Measurements from ENCODE around the gene GALNS. TPM values are rescaled to one million over a fixed set of nuclear protein-coding genes. Genes with fewer than 3 reads are reported as not detected.

GALNS gene
- total RNA-seq, 1 experiment from 2014 or later: 29.5 TPM

- TF ChIP-seq ARID4B (CRISPR knock-in tag; IDR thresholded peaks at IDR 0.05; ENCODE audit: borderline replicate concordance) (no peak), ZNF121 (CRISPR knock-in tag; IDR thresholded peaks at IDR 0.05) (no peak), TP53 (CRISPR knock-in tag; IDR thresholded peaks at IDR 0.05) (no peak), CTCF (IDR thresholded peaks at IDR 0.05) (no peak), RORB (CRISPR knock-in tag; IDR thresholded peaks at IDR 0.05) (no peak), JUN (CRISPR knock-in tag; IDR thresholded peaks at IDR 0.05) (no peak), AR (CRISPR knock-in tag; IDR thresholded peaks at IDR 0.05) (no peak)
Measured at GRCh38 chr16:88868974-88869672, 12.4 kb upstream of the GALNS start (continued).

GRCh38 chr16:88867581-88868246, 11.0 kb upstream of the GALNS start:
- Mint-ChIP-seq H3K36me3 (no peaks in the 10 kb centered on the region), H3K27ac (no peak overlapping the region), H3K4me1 (no peaks in the 10 kb centered on the region), H3K4me3 (no peak overlapping the region), H3K27me3 (ENCODE audit: low read depth) (no peaks in the 10 kb centered on the region), H3K9me3 (no peaks in the 10 kb centered on the region)
- ChIA-PET CTCF (no interaction called here), POLR2A (interaction anchor here (0.7 kb wide), 1 partner anchor 77 kb away, joined by 4 read pairs; no protein-coding TSS in a partner anchor)
- no peak for DNase-seq (ENCODE audit: low spot score)
- ATAC-seq: no peak
- TF ChIP-seq ZNF138 (CRISPR knock-in tag; conservative IDR thresholded peaks at IDR 0.05) (no peak), TP53 (CRISPR knock-in tag; IDR thresholded peaks at IDR 0.05) (no peak), RELA (CRISPR knock-in tag; IDR thresholded peaks at IDR 0.05; ENCODE audit: borderline replicate concordance) (no peak), ARID4B (CRISPR knock-in tag; IDR thresholded peaks at IDR 0.05; ENCODE audit: borderline replicate concordance) (no peak), ETV6 (CRISPR knock-in tag; IDR thresholded peaks at IDR 0.05) (no peak), KAT7 (CRISPR knock-in tag; IDR thresholded peaks at IDR 0.05; ENCODE audit: borderline replicate concordance) (no peak), ZNF425 (CRISPR knock-in tag; conservative IDR thresholded peaks at IDR 0.05) (no peak), NR3C1 (CRISPR knock-in tag; conservative IDR thresholded peaks at IDR 0.05; ENCODE audit: low read depth) (no peak), MAX (CRISPR knock-in tag; IDR thresholded peaks at IDR 0.05) (no peak), SOX15 (CRISPR knock-in tag; IDR thresholded peaks at IDR 0.05) (no peak), ZNF396 (CRISPR knock-in tag; IDR thresholded peaks at IDR 0.05; ENCODE audit: borderline replicate concordance) (no peak)
